ENCODE measurements around the gene INSYN2B. TPM values are rescaled to one million over a fixed set of nuclear protein-coding genes. Genes with fewer than 3 reads are reported as not detected.

Gene INSYN2B
- total RNA-seq, 2 donors from 2014 or later, result 0.75 TPM; not detected in 1

DNA sequence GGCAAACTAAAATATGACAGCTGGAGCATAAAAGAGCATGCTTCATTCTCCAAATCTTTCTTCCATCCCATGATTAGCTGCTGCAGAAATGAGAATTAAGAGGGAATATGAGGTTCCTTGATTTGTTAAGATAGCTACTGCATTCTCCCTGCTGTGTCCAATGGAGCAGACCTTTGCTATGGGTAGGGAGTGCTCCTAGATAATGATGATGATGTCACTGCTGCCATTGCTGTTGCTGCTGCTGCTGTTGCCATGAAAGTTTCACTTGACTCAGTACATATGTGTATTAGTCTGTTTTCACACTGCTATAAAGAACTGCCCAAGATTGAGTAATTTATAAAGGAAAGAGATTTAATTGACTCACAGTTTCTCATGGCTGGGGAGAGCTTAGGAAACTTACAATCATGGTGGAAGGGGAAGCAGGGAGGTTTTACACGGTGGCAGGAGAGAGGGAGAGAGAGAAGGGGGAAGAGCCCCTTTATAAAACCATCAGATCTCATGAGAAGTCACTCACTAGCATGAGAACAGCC, 128.9 kb downstream of the INSYN2B start:
- no peaks in the 10 kb centered on the region for H3K36me3 ChIP-seq
- H3K27me3 ChIP-seq, result no peaks in the 10 kb centered on the region
- H3K4me3 ChIP-seq, result no peak overlapping the region
- no peak for DNase-seq (ENCODE audit: low spot score)
- H3K9me3 ChIP-seq, result peaks cover 0 to 12% of the 10 kb centered on the region in 2 donors
- TF ChIP-seq, protein P1, sequence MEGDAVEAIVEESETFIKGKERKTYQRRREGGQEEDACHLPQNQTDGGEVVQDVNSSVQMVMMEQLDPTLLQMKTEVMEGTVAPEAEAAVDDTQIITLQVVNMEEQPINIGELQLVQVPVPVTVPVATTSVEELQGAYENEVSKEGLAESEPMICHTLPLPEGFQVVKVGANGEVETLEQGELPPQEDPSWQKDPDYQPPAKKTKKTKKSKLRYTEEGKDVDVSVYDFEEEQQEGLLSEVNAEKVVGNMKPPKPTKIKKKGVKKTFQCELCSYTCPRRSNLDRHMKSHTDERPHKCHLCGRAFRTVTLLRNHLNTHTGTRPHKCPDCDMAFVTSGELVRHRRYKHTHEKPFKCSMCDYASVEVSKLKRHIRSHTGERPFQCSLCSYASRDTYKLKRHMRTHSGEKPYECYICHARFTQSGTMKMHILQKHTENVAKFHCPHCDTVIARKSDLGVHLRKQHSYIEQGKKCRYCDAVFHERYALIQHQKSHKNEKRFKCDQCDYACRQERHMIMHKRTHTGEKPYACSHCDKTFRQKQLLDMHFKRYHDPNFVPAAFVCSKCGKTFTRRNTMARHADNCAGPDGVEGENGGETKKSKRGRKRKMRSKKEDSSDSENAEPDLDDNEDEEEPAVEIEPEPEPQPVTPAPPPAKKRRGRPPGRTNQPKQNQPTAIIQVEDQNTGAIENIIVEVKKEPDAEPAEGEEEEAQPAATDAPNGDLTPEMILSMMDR (IDR thresholded peaks at IDR 0.05), result no peak
- H3K27ac ChIP-seq, result no peak overlapping the region
- no peaks in the 10 kb centered on the region for H3K4me1 ChIP-seq

DNA sequence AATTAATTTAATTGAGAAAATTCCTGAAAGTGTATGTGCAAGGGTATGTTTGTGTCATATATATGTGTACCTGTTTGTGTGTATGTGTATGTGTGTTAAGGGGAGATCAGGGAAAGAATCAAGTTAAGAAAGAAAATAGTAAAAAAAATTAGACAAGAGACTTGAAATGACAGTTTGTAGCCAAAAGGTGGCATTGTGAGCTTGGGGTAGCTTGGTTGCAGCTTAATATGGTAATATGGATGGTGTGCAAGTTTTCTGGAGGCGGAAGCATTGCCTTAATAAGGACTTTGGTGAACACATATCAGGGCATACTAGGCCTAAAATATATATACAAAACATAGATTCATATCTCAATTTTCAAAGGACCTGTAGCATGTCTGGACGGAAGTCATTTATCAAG, 129.9 kb downstream of the INSYN2B start:
- H3K27me3 ChIP-seq, result no peaks in the 10 kb centered on the region
- no peaks in the 10 kb centered on the region for H3K4me1 ChIP-seq
- no peak overlapping the region for H3K27ac ChIP-seq
- peaks cover 0 to 12% of the 10 kb centered on the region in 2 donors for H3K9me3 ChIP-seq
- H3K4me3 ChIP-seq, result no peak overlapping the region
- TF ChIP-seq, protein P1 (IDR thresholded peaks at IDR 0.05), result no peak
- DNase-seq (ENCODE audit: low spot score), result no peak
- H3K36me3 ChIP-seq, result no peaks in the 10 kb centered on the region

DNA sequence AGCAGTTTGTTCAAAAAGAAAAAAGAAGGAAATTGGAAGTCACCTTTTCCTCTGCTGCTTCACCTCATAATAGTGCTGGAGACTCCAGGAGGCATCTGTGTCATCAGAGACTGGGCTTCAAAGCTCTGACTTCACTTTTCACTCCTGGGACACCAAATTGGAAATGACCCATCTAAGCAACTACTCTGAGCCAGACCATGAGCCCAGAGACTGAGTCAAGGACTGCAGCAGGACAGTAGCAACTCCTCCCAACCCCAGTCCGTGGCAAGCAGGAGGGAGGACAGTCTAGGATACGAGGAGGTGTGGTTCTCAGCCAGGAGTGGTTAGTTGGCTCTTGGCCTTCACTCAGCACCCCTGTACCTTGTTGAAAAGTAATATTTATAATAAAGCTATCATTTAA, 131.5 kb downstream of the INSYN2B start:
- peaks cover 0 to 12% of the 10 kb centered on the region in 2 donors for H3K9me3 ChIP-seq
- no peak overlapping the region for H3K4me3 ChIP-seq
- no peak for DNase-seq (ENCODE audit: low spot score)
- H3K4me1 ChIP-seq, result no peaks in the 10 kb centered on the region
- no peaks in the 10 kb centered on the region for H3K27me3 ChIP-seq
- no peaks in the 10 kb centered on the region for H3K36me3 ChIP-seq
- H3K27ac ChIP-seq, result no peak overlapping the region
- TF ChIP-seq, protein P1 (IDR thresholded peaks at IDR 0.05), result no peak

DNA sequence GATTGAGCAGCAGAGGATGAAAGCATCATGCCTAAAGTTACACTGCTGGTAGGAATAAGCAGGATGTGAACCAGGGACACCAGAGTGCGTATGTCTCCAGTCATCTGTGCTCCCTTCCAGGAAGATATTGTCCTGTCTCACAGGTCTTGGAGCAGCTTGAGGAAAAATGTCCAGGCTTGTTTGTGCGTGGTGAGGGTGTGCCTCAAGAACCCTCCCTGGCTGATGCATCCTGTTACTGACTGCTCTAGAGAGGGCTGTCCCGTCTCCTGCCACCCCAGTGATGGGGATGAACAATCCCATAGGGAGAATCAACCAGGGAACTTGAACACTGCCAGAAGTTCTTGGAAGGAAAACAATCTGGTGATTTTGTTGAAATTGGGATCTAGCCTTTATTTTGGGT, 132.0 kb downstream of the INSYN2B start:
- no peaks in the 10 kb centered on the region for H3K27me3 ChIP-seq
- no peak overlapping the region for H3K27ac ChIP-seq
- no peak overlapping the region for H3K4me3 ChIP-seq
- no peaks in the 10 kb centered on the region for H3K4me1 ChIP-seq
- H3K9me3 ChIP-seq, result peaks cover 0 to 12% of the 10 kb centered on the region in 2 donors
- no peak for DNase-seq (ENCODE audit: low spot score)
- no peaks in the 10 kb centered on the region for H3K36me3 ChIP-seq
- TF ChIP-seq, protein P1 (IDR thresholded peaks at IDR 0.05), result no peak

DNA sequence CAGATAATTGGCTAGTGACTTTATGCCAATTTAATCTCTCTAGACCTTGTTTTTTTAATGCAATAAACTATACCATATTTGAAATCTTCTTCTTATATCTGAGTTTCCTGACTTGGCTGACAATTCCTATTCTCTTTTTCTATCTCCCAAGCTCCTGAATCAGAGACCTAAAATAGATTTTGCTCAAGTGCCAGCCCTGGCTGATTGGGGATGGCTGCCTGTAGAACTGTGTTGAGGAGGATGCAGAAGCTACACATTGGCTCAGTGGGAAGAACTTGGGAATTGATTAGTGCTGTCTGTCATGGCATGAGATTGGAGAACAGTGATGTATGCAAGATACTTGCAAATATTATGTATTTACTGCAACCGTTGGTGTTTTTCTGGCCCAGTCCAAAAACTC, 132.8 kb downstream of the INSYN2B start:
- Histone ChIP-seq H3K27ac (no peak overlapping the region), H3K9me3 (peaks cover 0 to 12% of the 10 kb centered on the region in 2 donors), H3K36me3 (no peaks in the 10 kb centered on the region), H3K4me1 (no peaks in the 10 kb centered on the region), H3K27me3 (no peaks in the 10 kb centered on the region), H3K4me3 (no peak overlapping the region)
- no peak for DNase-seq (ENCODE audit: low spot score)
- TF ChIP-seq, protein P1 (IDR thresholded peaks at IDR 0.05), result no peak

DNA sequence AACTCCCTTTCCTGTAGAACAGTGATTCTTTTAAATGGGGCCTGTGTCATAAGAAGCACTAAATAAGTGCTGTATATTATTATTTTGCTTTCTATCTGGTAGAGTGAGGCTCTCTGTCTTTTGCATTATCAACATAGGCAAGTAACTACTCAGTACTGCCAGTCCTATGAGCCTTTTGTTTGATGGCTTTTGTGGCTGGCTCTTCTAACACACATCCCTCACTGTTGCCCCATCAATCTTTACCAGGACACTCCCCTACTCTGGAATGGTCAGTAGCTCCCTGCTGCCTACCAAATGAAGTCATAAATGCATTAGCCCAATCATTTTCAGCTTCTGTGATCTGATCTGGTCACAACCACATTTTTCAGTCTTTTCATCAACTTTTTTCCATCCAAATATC, 137.6 kb downstream of the INSYN2B start:
- TF ChIP-seq, protein P1 (IDR thresholded peaks at IDR 0.05), result no peak
- H3K4me1 ChIP-seq, result no peaks in the 10 kb centered on the region
- H3K36me3 ChIP-seq, result no peaks in the 10 kb centered on the region
- no peaks in the 10 kb centered on the region for H3K9me3 ChIP-seq
- no peak for DNase-seq (ENCODE audit: low spot score)
- H3K4me3 ChIP-seq, result no peak overlapping the region
- H3K27ac ChIP-seq, result no peak overlapping the region
- H3K27me3 ChIP-seq, result no peaks in the 10 kb centered on the region

Measured in right atrium auricular region (tissue), 2 donors.